GM19324 (cell line): Measurements from ENCODE around the gene EIF2S1.
"Not testable (repeated sequence)": the region's sequence is repeated elsewhere in the genome, so short reads cannot be mapped to it uniquely, and the experiment has no call there.

Experiments used
- ATAC-seq: cut with Tn5 transposase; IDR thresholded peaks from one replicate; pipeline ENCODE4 v1.9.1; 2021; ENCODE audit warnings: mild to moderate bottlenecking, moderate library complexity; ENCODE audit not compliant: unreplicated experiment, low FRiP score

The EIF2S1 gene

GRCh38 chr14:67409461-67409860 is 49.3 kb downstream of the EIF2S1 start:
- no peak for ATAC-seq

GRCh38 chr14:67410313-67410712 is 50.2 kb downstream of the EIF2S1 start:
- ATAC-seq: no peak

GRCh38 chr14:67411370-67411769 is 51.2 kb downstream of the EIF2S1 start:
- no peak for ATAC-seq

- no peak for ATAC-seq
These were observed 51.8 kb downstream of the EIF2S1 start, which contains the start of gene PLEK2 for GRCh38 chr14:67411820-67412421. Gene PLEK2 (minus strand): TSS chr14:67412165. CDS start chr14:67412059, 106 bp downstream.

GRCh38 chr14:67413806-67414769 is 54.0 kb downstream of the EIF2S1 start:
- no peak for ATAC-seq

- ATAC-seq: not testable (repeated sequence)
These were observed 55.5 kb downstream of the EIF2S1 start for GRCh38 chr14:67415610-67416009.

GRCh38 chr14:67416085-67416484 is 56.0 kb downstream of the EIF2S1 start:
- ATAC-seq: no peak

- ATAC-seq: no peak
These were observed 56.7 kb downstream of the EIF2S1 start for GRCh38 chr14:67416810-67417209.

GRCh38 chr14:67417633-67418032 is 57.5 kb downstream of the EIF2S1 start:
- no peak for ATAC-seq

GRCh38 chr14:67418401-67419191 is 58.5 kb downstream of the EIF2S1 start:
- no peak for ATAC-seq

- ATAC-seq: no peak
These were observed 60.1 kb downstream of the EIF2S1 start for GRCh38 chr14:67420102-67420739.

GRCh38 chr14:67421356-67422224 is 61.5 kb downstream of the EIF2S1 start:
- ATAC-seq: no peak

GRCh38 chr14:67423424-67423823 is 63.3 kb downstream of the EIF2S1 start:
- no peak for ATAC-seq

GRCh38 chr14:67424539-67424938 is 64.4 kb downstream of the EIF2S1 start:
- ATAC-seq: no peak

- ATAC-seq: no peak
These were observed 65.5 kb downstream of the EIF2S1 start for GRCh38 chr14:67425608-67426007.

GRCh38 chr14:67426161-67426560 is 66.0 kb downstream of the EIF2S1 start:
- no peak for ATAC-seq

- ATAC-seq: no peak
These were observed 67.0 kb downstream of the EIF2S1 start for GRCh38 chr14:67426983-67427606.

GRCh38 chr14:67428501-67429031 is 68.4 kb downstream of the EIF2S1 start:
- no peak for ATAC-seq
